NAMALWA (cell line): Measurements from ENCODE around the gene KRT74.
"Not testable (repeated sequence)": the region's sequence is repeated elsewhere in the genome, so short reads cannot be mapped to it uniquely, and the experiment has no call there.

Experiments
- DNase-seq: peaks from one replicate; pipeline ENCODE4 v3.0.0-alpha.2; 2015; ENCODE audit warnings: low spot score

The KRT74 gene

DNA sequence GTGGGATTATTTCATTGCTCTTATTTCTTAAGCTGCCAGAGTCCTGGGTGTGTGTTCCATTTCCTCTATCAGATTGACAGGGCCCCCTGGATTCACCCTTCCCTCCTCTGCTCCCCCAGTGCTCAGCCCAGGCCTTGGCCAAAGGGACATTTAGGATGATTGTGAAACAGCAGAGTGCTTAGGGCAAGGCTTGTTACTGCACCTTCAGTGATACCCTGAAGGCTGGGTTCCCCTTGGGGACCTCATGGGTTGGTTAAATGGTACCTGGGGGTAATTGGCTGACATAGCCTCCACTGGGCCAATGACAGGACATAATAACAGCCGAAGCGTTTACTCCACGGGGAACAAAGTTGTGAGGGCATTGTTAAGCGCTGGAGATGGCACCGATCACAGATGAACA, 28.9 kb upstream of the KRT74 start:
- DNase-seq, result no peak

DNA sequence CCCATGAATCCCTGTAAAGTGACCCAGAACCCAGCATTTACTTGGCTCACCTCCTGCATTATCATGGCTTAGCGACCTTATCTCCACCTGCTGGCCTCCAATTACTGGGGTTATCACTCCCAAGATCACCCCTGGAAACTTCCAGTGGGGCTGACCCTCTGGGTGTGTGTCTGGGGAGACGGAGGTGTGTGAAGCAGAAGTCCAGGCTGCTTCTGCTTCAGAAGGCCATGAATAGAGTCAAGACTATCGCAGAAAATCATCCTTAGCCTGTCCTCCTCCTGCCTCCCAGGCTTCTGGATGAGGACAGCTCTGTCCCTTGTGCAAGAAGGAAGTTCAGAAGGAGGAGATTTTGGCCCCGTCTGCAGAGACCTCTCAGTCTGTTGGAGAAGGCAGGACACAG, 28.0 kb upstream of the KRT74 start:
- no peak for DNase-seq

DNA sequence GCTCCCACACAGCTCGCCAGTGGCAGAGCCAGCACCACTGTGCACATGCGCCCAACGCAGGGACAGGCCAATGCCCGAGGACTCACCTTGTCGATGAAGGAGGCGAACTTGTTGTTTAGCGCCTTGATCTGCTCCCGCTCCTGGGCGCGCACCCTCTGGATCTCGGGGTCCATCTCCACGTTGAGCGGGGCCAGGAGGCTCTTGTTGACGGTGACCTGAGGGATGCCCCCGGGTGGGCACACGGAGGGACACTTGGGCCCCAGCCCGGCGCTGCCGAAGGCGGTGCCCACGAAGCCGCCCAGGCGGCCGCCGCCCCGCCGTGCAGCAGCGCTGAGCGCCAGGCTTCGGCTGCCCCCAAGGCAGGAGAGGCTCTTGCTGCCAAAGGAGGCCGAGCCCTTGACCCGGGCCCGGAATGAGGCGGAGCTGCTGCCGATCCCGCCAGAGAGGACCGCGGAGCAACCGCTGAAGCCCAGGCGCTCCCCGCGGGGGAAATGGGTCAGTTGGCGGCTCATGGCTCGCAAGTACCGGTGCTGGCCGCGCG, 27.4 kb upstream of the KRT74 start, which contains the start of gene KRT72:
Gene KRT72 (minus strand): TSS at position 523 of the 541 bp plus-strand sequence. CDS start 11 bp downstream, at position 512.
- DNase-seq, result no peak

DNA sequence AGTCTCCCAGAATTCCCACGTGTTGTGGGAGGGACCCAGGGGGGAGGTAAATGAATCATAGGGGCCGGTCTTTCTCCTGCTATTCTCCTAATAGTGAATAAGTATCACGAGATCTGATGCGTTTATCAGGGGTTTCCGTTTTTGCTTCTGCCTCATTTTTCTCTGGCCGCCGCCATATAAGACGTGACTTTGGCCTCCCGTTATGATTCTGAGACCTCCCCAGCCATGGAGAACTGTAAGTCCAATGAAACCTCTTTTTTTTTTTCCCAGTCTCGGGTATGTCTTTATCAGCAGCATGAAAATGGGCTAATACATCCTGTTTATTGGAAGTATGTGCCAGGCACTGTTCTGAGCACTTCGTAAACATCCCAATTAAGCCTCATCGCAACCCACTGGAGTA, 26.8 kb upstream of the KRT74 start:
- DNase-seq, result no peak

DNA sequence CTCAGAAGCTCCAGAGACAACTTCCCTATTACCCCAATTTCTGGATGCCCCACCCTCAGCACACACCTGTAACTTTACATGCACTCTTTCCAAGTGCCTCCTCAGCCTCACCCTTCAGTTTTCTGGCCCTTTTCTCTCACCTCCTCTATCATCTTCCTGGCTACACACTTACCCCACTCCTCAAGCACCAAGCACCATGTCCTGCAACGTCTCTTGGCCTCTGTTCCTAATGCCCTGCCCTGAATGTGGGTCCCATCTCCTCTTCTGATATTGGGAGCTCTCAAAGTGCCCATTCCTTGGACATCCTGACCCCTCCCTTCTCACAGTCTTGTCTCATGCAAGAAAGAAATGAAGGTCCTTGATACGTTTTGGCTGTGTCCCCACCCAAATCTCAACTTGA, 26.4 kb upstream of the KRT74 start:
- DNase-seq, result no peak

DNA sequence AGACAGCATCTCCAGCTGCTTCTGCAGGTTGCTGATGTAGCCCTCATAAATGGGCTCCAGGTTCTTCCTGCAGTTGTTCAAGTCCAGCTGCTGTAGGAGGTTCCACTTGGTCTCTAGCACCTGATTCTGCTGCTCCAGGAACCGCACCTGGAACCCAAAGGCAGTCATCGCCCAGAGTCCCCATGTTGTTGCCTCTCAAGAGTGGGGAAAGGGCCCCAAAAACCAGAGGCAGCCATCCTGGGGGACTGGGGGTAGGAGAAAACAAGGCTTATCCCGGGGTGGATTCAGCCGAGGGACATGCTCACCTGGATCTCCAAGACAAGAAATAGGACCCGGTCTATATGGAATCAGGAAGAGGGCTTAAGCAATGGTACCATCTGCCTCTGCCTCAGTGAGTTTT, 25.3 kb upstream of the KRT74 start:
- no peak for DNase-seq

DNA sequence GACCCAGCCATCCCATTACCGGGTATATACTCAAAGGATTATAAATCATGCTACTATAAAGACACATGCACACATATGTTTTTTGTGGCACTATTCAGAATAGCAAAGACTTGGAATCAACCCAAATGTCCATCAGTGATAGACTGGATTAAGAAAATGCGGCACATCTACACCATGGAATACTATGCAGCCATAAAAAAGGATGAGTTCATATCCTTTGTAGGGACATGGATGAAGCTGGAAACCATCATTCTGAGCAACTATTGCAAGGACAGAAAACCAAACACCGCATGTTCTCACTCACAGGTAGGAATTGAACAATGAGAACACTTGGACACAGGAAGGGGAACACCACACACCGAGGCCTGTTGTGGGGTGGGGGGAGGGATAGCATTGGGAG, 20.6 kb upstream of the KRT74 start:
- not testable (repeated sequence) for DNase-seq

DNA sequence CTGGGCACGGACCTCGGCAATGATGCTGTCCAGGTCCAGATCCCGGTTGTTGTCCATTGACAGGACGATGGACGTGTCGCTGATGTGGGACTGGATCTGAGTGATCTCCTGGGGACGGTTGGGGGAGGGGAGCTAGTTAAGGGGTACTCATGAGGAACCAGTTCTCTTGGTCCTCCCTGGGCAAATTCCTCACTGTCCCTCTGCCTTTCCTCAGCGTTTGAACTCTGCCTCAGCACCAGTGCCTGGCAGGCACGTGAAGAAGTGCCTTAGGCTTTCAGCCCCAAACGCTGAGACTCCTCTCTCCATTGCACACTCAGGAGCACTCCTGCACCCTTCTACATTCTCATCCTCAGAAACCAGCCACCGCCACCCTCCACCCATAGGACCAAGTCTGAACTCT, 17.9 kb upstream of the KRT74 start:
- DNase-seq, result no peak

DNA sequence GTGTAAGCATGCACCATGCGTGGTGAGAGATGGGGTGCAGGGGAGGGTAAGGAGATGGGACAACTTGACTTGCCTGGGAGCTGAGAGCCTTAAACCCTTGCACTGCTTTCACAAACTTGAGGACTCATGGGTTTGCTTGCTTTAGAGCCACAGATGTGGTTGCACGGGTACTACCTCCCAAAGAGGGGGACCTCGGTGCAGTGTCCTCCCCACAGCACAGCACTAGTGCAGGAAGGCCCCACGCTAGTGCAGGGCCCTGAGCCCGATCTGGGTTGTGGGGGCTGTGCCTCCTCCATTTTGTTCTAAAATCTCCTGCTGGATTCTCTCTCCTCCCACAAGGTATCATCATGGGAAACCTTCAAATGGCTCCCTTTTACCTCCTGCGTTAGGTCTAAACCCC, 16.4 kb upstream of the KRT74 start:
- DNase-seq, result no peak

DNA sequence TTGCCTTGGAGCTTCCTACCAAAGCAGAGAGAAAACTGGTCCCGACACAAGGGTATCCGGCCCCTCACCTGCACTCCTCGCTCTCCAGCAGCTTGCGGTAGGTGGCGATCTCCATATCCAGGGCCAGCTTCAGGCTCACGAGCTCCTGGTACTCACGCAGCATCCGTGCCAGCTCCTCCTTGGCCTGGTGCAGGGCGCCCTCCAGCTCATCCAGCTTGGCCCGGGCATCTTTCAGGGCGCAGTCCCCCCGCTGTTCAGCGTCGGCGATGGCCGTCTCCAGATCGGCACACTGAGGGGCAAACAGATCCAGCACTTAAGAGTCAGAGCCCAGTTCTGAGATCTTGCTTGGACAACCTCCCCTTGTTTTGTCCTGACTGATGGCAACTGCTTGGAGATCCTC, 13.9 kb upstream of the KRT74 start:
- no peak for DNase-seq

DNA sequence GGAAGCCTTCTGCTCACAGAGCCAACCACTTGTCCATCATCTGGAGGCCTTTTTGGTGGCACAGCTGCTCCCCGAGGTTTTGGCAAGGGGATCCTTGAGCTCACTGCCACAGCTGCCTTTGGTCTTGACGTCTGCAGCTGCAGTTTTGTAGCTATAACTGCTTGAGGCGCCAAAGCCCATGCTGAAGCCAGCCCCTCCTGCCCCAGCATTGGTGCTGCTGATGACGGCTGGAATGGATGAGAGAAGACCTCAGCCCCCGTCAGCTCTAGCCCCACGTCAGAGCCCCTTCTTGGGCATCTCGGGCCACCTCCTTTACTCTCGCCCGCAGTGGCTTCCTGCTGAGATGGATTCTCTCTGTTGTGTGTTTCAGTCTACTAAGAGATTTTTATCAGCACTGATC, 12.3 kb upstream of the KRT74 start:
- DNase-seq, result no peak

DNA sequence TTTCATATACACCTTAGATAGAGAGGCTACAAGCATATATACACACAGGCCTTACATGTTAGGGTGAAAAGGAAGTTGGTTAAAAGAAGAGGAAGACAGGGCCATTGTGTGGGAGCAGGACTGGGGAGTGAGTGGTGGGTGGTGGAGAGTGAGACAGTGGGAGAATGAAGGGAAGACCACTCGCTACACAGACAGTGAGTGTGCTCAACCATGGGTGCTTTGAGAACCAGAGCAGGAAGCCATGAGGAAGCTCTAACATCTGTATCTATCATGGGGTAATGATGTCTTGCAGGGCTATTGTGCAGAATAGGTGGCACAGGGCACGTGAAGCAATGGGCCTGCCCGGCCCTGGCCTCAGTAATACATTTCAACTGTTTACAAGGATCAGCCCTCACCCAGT, 11.4 kb upstream of the KRT74 start:
- DNase-seq, result no peak

DNA sequence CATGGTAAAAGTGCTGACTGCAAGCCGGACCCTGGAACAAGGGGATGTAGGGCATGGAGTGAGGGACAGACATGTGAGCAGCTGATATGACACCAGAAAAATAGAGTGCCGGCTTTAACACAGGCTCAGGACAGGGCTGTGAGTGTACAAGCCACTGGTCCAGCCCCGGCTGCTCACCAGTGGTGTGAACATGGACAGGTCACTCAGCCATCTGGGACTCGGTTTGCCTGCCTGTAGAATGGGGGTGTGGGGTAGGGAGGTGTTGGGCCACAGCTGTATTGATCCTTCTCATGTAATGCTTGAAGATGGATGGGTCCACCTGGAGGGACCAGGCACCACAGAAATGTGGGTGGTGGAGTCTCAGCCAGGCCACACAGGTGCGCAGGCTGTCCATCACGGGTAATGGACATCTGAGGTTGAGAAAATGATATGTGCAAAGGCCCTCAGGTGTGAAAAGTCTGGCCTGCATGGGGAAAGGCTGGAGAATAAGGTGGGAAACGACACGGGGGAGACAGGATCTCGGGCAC, 10.6 kb upstream of the KRT74 start:
- DNase-seq, result no peak

DNA sequence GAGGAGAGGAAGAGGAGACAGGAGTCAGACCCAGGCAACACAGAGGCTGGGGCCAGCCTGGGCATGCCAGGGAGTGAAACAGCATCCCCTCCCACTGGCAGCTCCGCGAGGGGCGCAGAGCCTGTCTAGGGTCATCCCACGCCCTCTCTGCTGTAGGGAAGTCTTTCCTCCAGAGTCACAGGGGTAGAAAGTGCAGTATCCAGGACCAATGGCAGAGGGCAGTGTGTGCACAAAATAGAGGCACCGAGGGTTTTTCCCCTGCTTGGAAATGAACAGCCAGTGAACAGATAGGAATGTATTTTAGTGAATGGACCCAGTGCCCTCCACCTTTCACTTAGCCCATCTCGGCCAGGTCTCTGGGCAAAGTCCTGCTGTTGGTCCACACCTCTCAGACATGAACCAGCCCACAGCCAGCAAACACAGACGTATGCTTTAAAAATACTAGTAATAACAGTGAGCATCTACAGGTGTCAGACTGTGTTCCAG, 9.4 kb upstream of the KRT74 start:
- DNase-seq, result peak; percentile 71

DNA sequence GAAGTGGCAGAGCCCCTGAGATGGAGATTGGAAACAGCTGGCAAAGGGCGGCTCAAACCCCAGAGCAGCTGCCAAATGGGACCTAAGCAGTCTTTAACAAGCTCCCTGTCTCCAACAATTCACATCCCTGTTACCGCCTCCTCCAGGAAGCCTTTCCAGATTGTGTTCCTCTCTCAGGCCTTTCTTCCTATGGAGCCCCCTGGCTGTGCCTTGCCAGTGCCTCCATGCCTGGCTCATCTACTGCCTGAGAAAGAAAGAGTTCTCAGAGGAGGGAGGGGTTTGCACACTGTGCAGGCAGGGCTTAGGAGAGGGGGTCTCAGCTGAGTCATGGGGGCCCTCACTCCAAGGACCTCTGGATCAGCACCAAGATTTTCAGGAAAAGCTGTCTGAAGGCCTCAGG, 8.8 kb upstream of the KRT74 start:
- DNase-seq, result no peak

DNA sequence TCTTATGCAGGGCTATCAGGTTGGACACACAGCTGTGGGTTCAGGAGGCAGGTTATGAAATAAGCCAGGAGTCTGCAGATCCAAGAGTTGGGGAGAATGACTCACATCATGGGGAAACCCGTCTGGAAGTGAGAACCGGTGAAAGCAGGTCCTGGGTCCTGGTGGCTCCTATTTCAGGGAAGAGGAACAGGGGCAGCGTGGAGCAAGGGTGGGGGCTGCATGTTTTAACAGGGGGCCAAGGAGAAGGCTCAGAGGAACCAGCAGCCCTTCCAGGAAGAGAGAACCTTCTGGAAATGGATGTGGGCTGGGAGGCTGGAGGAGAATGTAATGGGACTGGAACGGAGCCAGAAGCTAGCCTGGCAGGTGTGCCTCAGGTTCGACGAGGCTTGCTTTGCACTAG, 7.8 kb upstream of the KRT74 start:
- no peak for DNase-seq

DNA sequence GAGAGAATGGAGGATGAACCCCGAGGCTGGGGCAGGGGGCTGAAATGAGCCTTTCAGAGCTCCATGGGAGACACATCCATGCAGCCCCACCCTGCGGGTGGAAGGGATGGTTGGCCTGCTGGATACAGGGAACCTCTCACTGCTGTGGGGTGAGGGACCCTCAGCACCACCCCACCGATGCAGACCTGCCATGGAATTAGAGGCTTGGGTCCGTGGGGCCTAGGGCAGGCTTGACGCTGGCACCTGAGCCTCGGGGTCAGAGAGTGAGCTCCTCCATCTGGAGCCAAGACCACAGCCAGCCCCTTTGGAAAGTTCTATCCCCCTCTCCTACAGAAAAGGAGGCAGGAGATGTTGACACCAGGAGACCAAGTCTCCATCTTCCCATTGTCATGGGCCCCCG, 7.4 kb upstream of the KRT74 start:
- no peak for DNase-seq

DNA sequence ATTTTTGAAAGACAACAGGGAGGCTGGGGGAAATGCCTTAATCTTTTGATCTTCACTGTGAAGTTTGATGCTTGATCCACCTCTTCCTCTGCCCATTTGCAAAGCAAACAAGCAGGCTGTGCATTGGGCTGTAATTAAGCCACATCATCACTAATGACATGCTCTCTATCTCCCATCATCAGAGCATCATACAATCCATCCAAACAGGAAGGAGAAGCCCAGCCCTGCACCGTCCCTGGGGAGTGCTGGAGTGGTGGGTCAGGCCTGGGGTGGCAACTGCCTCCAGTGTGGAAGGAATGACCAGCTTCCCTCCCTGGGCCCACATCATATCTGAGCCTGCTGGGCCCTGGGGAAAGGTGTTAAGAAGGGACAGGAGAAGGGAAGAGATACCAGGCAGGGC, 6.9 kb upstream of the KRT74 start:
- no peak for DNase-seq

DNA sequence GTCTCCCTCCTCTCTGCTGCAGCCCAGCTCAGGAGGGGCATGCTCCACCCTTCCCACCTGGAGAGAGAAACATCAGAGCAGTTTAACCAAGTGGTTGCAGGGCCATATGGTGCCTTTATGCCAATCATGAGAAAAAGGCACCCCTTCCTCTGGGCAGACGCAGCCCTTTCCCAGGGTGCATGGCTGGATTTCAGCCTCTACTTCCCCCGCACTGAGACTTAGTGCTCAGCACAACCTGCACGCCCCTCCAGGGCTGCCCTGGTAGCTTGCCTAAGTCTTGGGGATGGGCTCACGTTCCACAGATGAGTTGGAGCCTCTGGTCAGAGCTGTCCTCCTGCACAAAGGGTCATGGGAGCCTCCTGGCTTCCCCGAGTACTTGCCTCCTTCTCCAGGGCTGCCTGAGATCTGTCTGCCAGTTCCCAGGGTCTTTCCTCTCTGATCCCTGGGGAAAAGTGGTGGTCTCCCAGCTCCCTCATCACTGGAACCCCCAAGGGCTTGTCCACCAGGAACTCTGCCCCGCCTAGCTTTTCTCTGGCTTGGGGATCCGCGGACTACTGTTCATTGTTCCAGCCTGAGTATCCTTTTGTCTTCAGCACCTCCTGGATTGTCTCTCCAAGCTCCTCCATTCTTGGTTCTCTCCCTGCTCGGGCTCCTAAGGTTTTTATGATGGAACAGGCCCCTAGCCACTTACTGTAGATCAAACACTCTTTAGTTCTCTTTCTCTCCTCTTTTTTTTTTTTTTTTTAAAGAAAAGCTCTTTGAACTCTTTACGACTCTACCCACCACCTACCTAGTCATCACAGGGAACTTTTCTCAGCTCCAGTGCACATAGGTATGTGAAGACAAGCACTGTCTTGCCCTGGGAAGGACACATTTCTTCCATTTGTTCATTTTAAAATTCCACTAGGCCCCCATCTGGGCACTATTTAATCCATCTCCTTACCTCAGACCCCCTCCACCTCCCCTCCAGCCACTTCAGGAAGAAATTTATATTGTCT, 6.1 kb upstream of the KRT74 start:
- no peak for DNase-seq

DNA sequence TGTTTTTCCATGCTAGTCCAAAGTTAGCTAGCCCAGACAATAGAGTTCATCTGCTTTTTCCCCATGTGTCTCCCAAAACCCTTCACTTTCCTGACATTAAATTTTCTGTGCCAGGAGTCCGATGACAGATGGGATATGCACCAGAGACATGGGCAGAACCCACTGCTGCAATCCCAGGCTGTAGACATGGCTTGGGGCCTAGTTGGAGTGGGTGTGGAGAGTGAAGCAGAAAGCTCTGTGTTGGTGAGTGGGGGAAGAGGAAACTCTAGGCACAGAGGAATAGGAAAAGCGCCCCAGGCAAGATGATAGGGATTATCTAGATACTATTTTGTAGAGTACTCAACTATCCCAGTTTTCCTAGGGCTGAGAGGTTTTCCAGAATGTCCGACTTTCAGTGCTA, 4.8 kb upstream of the KRT74 start:
- DNase-seq, result no peak

DNA sequence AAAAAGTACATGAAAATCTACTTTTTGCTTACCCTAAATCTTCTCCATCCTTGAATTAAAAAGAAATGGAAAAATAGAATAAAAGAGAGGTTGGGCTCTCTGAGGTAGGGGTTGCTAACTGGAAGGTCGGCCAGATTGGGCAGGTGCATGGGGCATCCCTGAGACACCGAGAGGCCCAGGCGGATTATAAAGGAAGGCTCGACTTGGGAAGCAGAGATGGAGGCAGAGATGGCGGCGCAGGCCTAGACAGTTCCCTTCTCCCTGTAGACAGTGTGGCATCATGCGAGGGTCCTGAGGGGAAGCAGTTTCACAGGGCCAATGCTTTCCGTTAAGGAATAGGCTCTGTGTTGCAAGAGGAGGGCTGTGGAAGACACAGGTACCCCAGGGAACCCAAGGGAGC, 3.7 kb upstream of the KRT74 start:
- DNase-seq, result no peak

DNA sequence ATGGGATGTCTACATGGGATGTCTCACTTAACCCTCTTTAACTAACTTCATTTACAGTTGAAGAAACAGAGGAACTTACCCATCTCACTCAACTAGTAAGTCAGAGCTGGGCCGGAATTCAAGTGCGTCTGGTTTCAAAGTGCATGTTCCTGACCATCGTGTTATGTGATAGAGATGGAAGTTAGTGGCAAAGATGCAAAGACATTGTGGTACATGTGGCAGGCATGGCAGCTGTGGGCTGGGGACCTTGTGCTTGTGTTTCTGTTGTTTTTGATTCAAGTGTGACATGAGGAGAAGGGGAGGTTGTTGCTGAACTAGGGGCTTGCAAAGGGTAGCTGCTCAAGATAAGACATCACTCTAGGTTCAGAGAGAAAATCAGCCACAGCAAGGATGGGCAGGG, 2.3 kb upstream of the KRT74 start:
- DNase-seq, result no peak

DNA sequence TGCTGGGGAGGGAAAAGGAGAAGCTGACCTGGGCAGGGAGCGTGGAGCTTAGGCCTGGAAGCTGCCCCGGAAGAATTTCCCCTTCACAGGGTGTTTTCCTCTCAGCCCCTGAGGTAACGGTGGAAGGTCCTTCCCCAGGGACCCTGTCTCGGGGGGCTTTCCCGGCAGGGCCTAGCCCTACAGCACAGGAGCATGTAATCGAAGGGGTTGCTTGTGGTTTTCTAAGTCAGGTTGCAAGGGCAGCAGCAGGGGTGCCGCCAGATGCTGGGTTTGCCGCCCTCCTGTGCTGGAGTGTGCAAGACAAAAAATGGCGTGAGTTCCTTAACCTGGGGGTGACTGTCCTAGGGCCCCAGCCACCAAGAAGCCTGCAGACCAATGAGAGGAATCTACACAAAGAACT, 1.6 kb upstream of the KRT74 start:
- DNase-seq, result no peak
